GM19455 (cell line): Measurements from ENCODE around the gene TMEM141.

ENCODE experiments used
- ATAC-seq: cut with Tn5 transposase; IDR thresholded peaks from one replicate; pipeline ENCODE4 v1.9.1; 2021; ENCODE audit not compliant: unreplicated experiment

TMEM141 gene

GRCh38 chr9:136808075-136808805, 17.1 kb downstream of the TMEM141 start:
- ATAC-seq: peak; percentile 36

DNA sequence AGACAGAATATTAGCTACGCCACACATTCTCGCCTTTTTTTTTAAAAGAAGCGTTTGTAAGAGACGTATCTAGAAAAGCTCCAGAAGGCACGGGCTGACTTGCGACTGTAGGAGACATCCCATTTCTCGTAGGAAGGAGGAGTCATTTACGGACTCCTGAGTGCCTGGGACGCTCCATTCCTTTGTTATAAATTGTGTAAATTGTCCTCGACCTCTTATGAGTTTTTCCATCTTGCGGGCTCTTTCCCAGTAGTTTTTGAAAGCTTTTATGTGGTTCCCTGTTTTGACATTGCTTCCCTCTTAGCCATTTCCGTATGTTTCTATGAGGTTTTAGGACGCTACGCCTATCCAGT, 17.6 kb downstream of the TMEM141 start:
- no peak for ATAC-seq

GRCh38 chr9:136814725-136815421, 23.7 kb downstream of the TMEM141 start:
- ATAC-seq: no peak

- no peak for ATAC-seq
Measured at GRCh38 chr9:136815422-136815782, 24.3 kb downstream of the TMEM141 start.

GRCh38 chr9:136820971-136821825, 30.1 kb downstream of the TMEM141 start:
- ATAC-seq: no peak

DNA sequence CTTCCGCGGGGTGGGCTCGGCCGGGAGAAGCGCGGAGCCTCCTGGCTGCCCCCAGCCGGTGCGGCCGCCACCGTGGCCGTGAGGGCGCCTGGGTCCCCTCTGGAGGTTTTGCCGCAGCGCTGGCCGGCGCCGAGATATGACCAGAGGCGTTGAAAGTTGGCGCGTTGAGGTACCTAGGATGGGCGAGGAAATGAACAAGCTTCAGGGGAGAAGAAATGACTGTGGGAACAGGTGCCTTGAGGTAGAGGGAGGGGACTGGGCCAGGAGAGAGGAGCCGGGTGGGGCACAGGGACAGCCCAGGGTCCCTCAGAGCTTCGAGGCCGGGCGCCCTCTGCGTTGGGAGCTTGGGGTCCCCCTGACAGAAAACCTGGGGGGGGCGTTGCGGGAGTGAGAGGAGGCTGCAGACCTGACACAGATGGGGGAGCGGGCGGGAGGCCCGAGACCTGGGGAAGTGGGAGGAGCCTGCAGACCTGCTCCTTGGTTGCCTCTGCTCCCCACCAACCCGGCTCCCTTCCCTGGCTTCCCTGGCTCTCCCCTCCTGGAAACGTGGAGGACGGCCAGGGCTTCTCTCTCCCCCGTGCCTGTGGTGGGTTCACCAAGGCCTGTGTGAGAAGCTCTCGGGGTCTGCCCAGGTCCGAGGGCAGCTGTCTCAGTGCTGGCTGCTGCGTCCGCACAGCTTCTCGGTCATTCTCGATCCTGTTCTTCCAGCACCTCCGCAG, 30.8 kb downstream of the TMEM141 start:
- no peak for ATAC-seq

DNA sequence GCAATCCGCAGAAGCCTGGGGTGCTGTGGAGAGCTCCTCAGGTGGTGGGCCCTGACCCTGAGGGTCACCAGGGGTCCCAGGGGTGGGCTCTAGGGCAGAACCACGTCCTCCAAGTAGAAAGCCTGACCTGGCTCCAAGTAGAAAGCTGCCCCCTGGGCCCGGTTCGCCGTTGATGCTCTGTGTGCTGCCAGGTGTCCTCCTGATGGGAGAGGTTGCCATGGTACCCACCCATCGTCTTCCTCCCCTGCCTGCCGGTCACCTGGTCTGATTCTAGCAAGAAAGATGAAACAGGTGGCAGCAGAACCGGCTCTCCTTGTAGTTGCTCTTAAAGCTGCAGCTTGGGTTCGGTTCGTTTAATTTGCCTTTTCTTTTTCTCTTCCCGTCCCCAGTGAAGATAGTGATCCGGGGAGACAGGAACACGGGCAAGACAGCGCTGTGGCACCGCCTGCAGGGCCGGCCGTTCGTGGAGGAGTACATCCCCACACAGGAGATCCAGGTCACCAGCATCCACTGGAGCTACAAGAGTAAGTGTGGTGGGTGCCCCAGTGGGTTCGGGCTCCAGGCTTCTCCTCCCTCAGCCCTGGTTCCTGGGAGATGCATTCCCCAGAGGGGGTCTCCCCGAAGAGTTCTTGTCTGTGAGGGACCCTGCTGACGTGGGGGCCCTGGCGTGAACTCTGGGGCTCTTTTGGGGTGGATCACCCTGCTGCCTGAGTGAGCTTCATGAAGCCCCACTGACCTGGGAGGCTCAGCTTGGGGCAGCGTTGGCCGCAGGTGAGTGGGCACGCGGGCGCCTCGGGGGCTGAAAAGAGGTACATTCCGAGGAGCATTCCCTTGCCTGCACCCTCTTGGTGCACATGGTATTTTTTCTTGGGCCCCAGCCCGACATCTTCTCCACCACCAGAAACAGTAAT, 32.2 kb downstream of the TMEM141 start:
- ATAC-seq: no peak

- no peak for ATAC-seq
Measured at GRCh38 chr9:136824496-136825225, 33.5 kb downstream of the TMEM141 start.

GRCh38 chr9:136825295-136826187, 34.4 kb downstream of the TMEM141 start:
- no peak for ATAC-seq

DNA sequence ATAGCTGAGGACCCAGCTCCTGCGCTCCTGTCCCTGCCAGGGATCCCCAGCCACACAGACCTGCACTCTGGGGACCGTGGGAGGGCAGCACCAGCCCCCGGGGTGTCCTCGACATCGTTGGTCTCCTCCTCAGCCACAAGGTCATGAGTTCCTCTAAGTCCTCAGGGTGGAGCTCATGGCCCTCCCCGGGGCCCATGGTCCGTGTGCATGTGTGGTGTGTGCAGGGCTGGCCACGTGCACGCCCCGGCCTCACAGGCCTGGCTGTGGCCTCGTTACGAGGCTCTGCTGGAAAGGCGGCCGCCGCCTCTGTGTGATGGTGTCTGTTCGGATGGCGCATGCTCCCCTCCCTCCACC, 35.0 kb downstream of the TMEM141 start:
- no peak for ATAC-seq

DNA sequence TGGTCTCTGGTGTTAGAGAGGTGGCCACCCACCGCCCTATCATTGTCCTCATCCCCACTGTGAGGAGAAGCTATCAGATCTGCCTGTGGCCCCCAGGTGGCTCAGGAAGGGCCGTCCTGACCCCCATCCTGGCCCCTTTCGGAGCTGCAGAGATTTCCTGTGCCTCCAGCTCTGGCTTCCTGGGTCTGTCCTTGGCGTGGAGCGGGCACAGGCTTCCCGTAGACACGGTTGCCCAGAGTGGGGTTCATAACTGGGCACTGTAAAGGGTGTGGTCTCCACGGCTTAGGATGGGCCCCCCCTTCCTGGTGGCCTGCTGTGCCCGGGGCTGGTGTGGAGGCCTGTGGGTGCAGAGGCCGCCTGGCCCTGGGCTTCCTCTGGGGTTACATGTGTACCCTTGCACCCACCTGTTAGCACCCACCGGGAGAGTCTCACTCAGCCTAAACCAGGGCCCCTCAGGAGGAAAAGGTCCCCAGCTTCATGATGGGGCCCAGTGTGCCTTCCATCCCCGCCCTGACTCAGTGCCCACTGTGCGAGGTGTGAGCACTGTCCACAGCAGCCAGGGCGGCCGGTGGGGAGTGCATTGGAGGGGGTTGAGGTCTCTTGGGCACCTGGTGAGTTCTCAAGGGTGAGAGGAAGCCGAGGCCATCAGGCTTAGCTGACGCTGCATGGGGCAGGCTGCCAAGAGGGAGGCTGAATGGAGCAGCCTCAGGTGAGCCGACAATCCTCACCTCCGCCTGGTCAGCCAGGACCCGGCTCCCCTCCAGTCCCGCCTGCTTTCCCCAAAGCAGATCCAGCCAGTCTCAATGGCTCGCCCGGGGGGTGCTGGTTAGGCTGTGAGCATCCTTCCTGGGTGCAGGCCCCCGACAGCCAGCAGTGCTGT, 35.8 kb downstream of the TMEM141 start:
- no peak for ATAC-seq

GRCh38 chr9:136827794-136828473, 36.8 kb downstream of the TMEM141 start:
- no peak for ATAC-seq

- ATAC-seq: no peak
Measured at GRCh38 chr9:136828474-136829140, 37.5 kb downstream of the TMEM141 start.

DNA sequence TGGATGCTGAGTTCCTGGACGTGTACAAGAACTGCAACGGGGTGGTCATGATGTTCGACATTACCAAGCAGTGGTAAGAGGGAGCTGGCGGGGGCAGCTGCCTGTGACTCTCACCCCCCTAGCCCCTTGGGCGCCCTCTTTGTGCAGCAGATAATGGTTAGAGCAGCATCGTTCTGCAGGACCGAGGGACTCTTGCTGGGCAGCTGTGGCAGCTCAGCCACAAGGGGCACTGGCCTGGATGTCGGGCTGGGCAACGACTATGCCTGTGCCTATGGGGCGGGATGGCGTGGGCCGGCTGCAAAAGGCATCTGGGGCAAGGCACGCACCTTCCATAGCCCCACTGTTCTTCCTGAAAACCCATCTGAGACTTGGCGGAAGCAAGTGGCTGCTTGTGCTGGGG, 38.3 kb downstream of the TMEM141 start:
- ATAC-seq: no peak

DNA sequence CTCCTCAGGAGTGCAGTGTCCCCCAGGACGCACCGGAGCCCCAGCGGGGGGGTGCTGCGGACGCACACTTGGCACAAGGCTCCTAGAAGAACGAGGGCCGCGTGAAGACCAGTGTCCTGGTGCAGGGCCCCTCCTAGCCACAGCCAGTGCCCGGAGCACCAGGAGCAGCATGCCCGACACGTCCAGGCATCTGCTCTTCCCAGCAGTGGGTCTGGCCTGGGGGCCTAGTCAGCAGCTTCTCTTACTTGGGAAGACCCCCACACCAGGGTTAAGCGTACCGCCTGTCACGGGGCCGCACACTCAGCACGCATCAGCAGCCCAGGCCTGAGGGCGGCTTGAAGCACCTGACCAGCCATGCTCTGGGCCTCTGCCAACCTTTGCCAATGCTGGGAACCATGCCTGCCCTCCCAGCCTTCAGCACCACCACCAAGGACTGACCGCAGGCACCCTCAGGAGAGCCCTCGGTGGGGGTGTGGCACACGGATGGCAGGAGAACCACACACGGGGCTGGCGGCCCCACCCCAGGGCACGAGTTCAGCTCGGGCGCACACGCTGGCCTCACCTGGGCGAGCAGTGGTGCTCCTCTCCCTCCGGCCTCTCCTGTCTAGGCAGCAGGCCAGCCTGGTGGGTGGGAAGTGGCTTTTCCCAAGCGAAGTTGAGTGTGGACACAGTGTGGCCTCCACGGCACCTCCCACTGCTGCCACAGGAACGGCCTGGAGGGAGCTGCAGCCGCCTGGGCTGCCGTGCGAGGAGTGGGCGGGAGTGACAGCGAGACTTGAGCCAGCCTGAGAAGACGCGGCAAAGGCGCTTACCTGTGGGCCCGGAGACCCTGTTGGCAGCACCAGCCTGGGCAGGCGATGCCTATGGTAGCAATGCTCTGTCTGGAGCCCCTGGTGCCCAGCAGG, 39.1 kb downstream of the TMEM141 start:
- ATAC-seq: no peak
